NCI-H2107 treated with DMSO at 0.1 percent for 48 hours (cell line): ENCODE measurements around the gene SLC35E1.

ENCODE experiments used
- DNase-seq: peaks from one replicate; lab custom pipeline; 2025; ENCODE audit not compliant: unreplicated experiment; lab: John Stamatoyannopoulos, UW

Gene SLC35E1

GRCh38 chr19:16582486-16583261 lies 10.5 kb upstream of the SLC35E1 start:
- no peak for DNase-seq

- no peak for DNase-seq
Measured at GRCh38 chr19:16581971-16582343, 9.7 kb upstream of the SLC35E1 start.

DNA sequence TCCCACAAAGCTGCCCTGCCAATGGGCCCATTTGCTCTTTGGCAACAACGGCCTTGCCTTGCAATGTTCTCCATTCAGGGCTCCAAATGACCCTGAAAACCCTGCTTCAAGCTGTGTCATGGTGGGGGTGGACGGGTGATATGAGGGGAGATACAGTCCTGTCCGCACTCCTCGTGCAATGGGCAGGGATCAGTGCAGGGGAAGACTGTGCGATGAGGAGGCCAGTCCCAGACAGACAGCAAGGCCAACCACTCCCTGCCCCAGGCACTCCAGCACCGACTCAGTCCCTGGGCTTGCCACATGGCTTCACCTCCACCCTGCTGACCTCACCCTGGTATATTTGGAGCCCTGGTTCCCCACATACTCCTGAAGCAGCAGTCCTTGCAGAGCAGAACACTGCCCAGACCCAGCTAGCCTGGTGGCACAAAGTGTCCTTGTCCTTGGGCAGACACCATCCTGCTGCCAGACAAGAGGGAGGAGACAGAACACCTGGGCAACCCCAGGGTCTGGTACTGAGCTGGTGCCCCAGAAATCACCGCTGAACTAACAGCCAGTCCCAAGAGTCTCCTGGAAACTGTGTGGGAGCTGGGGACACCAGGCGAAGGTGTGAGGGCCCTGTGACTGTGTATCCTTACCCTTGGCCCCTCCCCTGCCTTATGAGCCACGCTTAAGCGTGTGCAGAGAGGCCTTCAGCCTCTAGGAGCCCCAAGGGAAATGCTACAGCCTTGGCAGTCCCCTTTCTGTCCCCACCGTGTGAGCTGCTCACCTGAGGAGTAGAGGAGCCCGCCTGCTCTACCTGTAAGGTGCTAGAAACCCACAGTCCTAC lies 9.1 kb upstream of the SLC35E1 start:
- no peak for DNase-seq

GRCh38 chr19:16579381-16579780 lies 7.2 kb upstream of the SLC35E1 start:
- no peak for DNase-seq

DNA sequence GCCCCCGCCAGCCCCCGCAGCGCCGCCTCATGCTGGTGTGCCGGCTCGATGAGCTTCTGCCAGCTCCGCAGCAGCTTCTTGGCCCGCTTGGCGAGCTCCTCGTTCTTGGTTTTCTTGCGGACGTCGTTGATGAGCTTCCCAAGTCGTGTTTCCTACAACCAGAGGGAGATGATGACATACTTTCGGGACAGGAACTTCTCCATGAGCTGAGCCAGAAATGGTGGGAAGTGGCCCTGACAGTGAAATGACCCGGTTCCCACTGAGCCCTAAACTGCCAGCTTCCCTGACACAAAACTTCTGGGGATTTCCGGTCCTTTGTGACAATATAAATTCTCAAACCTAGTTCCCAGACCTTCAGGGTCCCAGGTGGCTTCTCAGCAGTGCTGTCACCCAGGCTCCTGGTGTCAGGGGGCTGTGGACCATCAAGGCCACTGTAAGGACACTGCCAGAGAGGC lies 5.3 kb upstream of the SLC35E1 start:
- no peak for DNase-seq

- DNase-seq = no peak
Measured at GRCh38 chr19:16576690-16577530, 4.7 kb upstream of the SLC35E1 start.

- no peak for DNase-seq
Measured at GRCh38 chr19:16575861-16576689, 3.9 kb upstream of the SLC35E1 start.

GRCh38 chr19:16575282-16575681 lies 3.1 kb upstream of the SLC35E1 start:
- DNase-seq = no peak

- DNase-seq = no peak
Measured at GRCh38 chr19:16573925-16574324, 1.7 kb upstream of the SLC35E1 start.

DNA sequence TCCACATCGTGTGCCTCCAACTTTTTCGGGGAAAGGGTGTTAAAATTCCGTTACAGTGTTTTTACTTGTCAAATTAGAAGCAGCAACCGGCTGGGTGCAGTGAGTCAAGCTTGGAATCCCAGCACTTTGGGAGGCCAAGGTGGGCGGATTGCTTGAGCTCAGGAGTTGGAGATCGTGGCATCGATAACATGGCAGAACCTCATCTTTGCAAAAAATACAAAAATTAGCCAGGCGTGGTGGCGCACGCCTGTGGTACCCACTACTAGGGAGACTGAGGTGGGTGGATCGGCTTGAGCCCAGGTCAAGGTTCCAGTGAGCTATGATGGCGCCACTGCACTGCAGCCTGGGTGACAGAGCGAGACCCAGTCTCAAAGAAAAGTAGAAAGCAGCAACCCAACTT lies 1.1 kb upstream of the SLC35E1 start:
- no peak for DNase-seq

DNA sequence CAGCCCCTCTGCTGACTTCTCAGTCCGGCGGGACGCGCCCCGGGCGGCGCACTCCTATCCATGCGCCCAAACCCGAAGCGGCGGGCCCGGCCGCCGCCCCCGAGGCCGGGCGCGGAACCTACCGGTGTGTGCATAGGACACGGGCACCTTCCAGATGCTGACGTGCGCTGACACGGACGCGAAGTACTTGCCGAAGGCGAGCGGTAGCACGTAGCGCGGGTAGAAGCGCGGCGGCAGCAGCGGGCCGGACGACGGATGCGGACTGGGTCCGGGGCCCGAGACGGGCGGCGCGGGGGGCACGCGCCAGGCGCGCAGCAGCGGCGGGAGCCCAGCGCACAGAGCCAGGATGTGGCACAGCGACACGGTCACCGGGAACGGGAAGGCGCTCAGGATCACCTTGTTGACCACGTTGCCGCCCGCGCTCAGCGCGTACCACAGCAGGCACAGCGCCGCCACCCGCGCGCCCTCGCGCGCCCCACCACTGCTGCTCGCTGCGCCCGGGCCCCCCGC lies 338 bp downstream of the SLC35E1 start:
- DNase-seq = no peak

DNA sequence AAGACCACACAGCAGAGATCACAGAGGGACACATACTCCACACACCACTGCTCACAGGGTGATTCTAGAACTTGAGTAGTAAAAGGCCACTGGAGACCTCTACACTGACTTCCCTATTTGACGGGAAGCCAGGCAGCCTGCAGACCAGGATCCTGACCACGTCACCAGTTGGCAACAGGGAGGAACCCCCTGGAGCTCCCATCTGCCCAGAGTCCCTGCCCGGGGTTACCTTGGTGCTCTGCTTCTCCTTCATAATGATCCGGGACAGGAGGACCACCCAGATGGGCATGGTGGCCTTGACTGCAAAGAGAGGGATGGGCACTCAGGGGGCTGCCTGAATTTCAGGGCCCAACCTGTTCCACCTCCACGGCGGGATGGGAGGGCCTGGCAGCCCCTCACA lies 932 bp downstream of the SLC35E1 start:
- DNase-seq = no peak

GRCh38 chr19:16569609-16570320 lies 2.5 kb downstream of the SLC35E1 start:
- no peak for DNase-seq

GRCh38 chr19:16566702-16567101 lies 5.5 kb downstream of the SLC35E1 start:
- no peak for DNase-seq

DNA sequence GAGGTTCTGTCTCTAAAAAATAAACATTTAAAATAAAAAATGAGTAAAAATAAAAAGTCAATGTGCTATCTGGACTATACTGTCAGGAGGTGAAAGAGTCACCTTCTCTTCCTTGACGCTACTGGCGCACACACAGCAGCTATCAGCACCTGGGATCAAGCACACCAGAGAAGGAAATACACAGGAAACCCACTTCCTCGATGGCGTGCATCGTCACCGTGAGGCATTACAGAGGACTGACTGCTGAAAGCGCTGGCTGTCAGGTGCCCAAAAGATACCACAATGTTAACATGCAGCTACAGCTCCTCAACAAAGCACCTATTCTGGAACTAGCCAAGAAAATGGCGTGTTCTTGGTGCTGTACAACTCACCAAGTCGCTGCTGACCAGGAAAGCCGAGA lies 6.1 kb downstream of the SLC35E1 start:
- no peak for DNase-seq

- no peak for DNase-seq
Measured at GRCh38 chr19:16564842-16565241, 7.4 kb downstream of the SLC35E1 start.

GRCh38 chr19:16562608-16563025 lies 9.6 kb downstream of the SLC35E1 start:
- no peak for DNase-seq

DNA sequence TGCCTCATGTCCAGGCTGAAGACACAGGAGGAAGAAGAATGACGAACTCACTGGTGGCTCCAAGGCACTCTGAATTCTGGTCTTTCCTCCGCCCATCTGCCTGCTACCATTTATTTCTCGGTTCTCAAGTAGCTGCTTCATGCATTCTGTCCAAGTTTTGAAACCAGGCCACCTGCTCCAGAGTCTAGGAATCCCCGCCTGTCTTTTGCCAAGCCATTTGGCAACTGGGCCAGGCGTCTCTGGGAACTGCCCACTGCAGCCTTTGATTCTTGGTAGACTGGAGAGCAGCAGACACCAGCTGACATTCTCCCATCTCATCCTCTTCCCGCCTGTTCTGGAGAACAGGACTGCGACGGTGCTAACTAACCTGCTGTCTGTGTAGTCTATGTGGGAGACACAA lies 10.8 kb downstream of the SLC35E1 start:
- DNase-seq = no peak

DNA sequence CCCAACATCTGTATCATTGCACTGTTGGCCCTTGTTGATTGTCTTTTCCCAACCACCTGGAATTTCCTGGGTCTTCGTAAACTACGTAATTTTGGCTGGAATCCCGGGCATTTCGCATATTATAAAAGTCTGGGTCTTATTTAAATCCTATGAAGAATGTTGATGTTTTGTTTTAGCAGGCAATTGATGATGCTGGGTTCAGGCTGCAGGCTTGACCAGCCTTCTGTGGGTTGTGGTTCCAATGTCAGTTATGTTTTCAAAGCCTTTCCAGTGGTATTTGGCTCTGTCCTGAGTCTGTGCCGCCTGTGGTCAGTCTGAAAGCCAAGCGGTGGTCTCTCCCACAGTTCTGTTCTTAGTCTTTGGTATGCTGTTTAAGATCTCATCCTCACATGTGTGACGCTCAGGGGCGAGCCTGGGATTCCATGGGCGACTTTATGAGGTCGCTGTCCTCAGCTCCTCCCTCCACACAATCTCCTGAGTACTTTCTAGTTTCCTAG lies 12.4 kb downstream of the SLC35E1 start:
- DNase-seq = no peak

GRCh38 chr19:16554776-16555175 lies 17.4 kb downstream of the SLC35E1 start:
- no peak for DNase-seq
